HepG2 (cell line): ENCODE measurements around the gene AFTPH. TPM values are rescaled to one million over a fixed set of nuclear protein-coding genes. Genes with fewer than 3 reads are reported as not detected.
A peak's percentile ranks its signal among the peaks of the same experiment; 100 is the strongest.

Experiments
- ATAC-seq: fragments of 200-7000 bp; cut with Tn5 transposase; 3 replicates; pipeline ENCODE4 v1.9.1; 2020; ENCODE audit warnings: mild to moderate bottlenecking, moderate library complexity
- BruUV-seq: library from RNA; stranded (reverse); fragments of 400-500 nt; replicated peaks from 2 replicates; lab custom pipeline; 2021; lab: Mats Ljungman, UMichigan
- CTCF ChIA-PET: fragments of 300-600 bp; formaldehyde crosslinking; extraction: SDS; loops from one replicate; lab custom pipeline; 2021; ENCODE audit warnings: low total read pairs, inconsistent platforms, low intra/inter-chr PET ratio; lab: Yijun Ruan, JAX
- POLR2A ChIA-PET: fragments of 350-600 bp; sonication (Branson Sonifier 250); formaldehyde crosslinking; loops from one replicate; lab custom pipeline; 2020; ENCODE audit warnings: antibody characterized with exemption, inconsistent platforms; lab: Yijun Ruan, JAX
- DNase-seq: peaks from one replicate; pipeline ENCODE4 v3.0.0-alpha.2; 2015; ENCODE audit warnings: low spot score
- FAIRE-seq: peaks from 3 replicates; lab custom pipeline; 2011; peaks lifted over from hg19 to GRCh38; lab: Jason Lieb, UNC
- H2AFZ ChIP-seq: one replicate; pipeline ENCODE4 v1.6.1; 2011; ENCODE audit warnings: low read length, inconsistent platforms
- H3K27ac ChIP-seq: fragments of 300-600 bp; 3 replicates; pipeline ENCODE4 v1.8.0; 2011; ENCODE audit warnings: mixed run types, mild to moderate bottlenecking, mixed read lengths, low read length, inconsistent platforms; ENCODE audit not compliant: insufficient read depth; ENCODE audit errors: extremely low read length
- H3K27me3 ChIP-seq, 2 experiments: fragments of 200-600 bp in 1 of 2; 2 replicates in 1 of 2; 3 replicates in 1 of 2; pipeline versions ENCODE4 v1.6.0 to v1.8.0; 2011; ENCODE audit warnings: low read length in 2 of 2, mild to moderate bottlenecking in 2 of 2, moderate library complexity in 2 of 2, inconsistent platforms in 1 of 2; ENCODE audit not compliant: insufficient read depth in 2 of 2, control insufficient read depth in 1 of 2
- H3K36me3 ChIP-seq, 2 experiments: fragments of 200-600 bp in 1 of 2; replicated peaks in 1 of 2; 2 replicates in 1 of 2; 3 replicates in 1 of 2; pipeline versions ENCODE4 v1.5.1 to v1.8.0; 2011; ENCODE audit warnings: low read length in 2 of 2, inconsistent platforms in 1 of 2; ENCODE audit not compliant: insufficient read depth in 2 of 2, control insufficient read depth in 1 of 2
- H3K4me1 ChIP-seq: 2 replicates; pipeline ENCODE4 v1.5.1; 2012; ENCODE audit warnings: low read length, inconsistent platforms; ENCODE audit not compliant: insufficient read depth
- H3K4me2 ChIP-seq: 2 replicates; pipeline ENCODE4 v1.6.0; 2011; ENCODE audit warnings: low read depth, low read length, inconsistent platforms
- H3K4me3 ChIP-seq, 3 experiments: fragments of 200-600 bp in 1 of 3; sonication (generic), shearing (Covaris generic) in 1 of 3; replicated peaks in 1 of 3; 2 replicates each; pipeline ENCODE4 v1.5.1; 2011 to 2016; ENCODE audit warnings: low read length in 3 of 3, inconsistent platforms in 2 of 3, low read depth in 2 of 3, mild to moderate bottlenecking in 2 of 3, control low read depth in 1 of 3, mixed read lengths in 1 of 3; ENCODE audit not compliant: insufficient read depth in 1 of 3
- H3K79me2 ChIP-seq: one replicate; pipeline ENCODE4 v1.6.1; 2011; ENCODE audit warnings: low read length, inconsistent platforms; ENCODE audit not compliant: insufficient read depth
- H3K9ac ChIP-seq: 2 replicates; pipeline ENCODE4 v1.6.0; 2011; ENCODE audit warnings: mild to moderate bottlenecking, low read depth, low read length, inconsistent platforms; ENCODE audit not compliant: insufficient read depth
- H3K9me3 ChIP-seq: 2 replicates; pipeline ENCODE4 v1.5.1; 2012; ENCODE audit warnings: mild to moderate bottlenecking, low read length
- H4K20me1 ChIP-seq: 2 replicates; pipeline ENCODE4 v1.6.0; 2011; ENCODE audit warnings: inconsistent platforms, mild to moderate bottlenecking, low read length, moderate library complexity; ENCODE audit not compliant: insufficient read depth
- GATA4 ChIP-seq: sonication (generic); IDR thresholded peaks from 2 replicates; pipeline ENCODE4 v1.6.1; 2016; ENCODE audit warnings: antibody characterized with exemption, low read depth, borderline replicate concordance
- HMG20A ChIP-seq: IDR thresholded peaks from 2 replicates; pipeline ENCODE4 v1.6.1; 2016; ENCODE audit warnings: borderline replicate concordance
- KAT2B ChIP-seq: fragments of 150-350 bp; IDR thresholded peaks from 2 replicates; pipeline ENCODE4 v1.6.1; 2014; ENCODE audit warnings: low read depth, low read length, borderline replicate concordance
- KDM4B ChIP-seq: sonication (generic); formaldehyde crosslinking; IDR thresholded peaks from 2 replicates; pipeline ENCODE4 v1.4.0; 2020; ENCODE audit warnings: missing genetic modification reagents
- NCOA1 ChIP-seq: sonication (generic); formaldehyde crosslinking; IDR thresholded peaks from 2 replicates; pipeline ENCODE4 v1.9.0; 2021; ENCODE audit warnings: missing genetic modification reagents
- REPIN1 ChIP-seq: sonication (generic); formaldehyde crosslinking; IDR thresholded peaks from 2 replicates; pipeline ENCODE4 v1.8.0; 2022; ENCODE audit warnings: missing genetic modification reagents, low read depth, mild to moderate bottlenecking, borderline replicate concordance
- ZKSCAN8 ChIP-seq: IDR thresholded peaks from 2 replicates; pipeline ENCODE4 v1.6.1; 2016; ENCODE audit warnings: borderline replicate concordance, missing genetic modification reagents, missing compliant biosample characterization
- ZNF225 ChIP-seq: sonication (generic); formaldehyde crosslinking; IDR thresholded peaks from 2 replicates; pipeline ENCODE4 v1.4.0; 2020; ENCODE audit warnings: mild to moderate bottlenecking, missing genetic modification reagents
- ZNF232 ChIP-seq: sonication (generic); formaldehyde crosslinking; IDR thresholded peaks from 2 replicates; pipeline ENCODE4 v1.4.0; 2020; ENCODE audit warnings: missing genetic modification reagents, borderline replicate concordance
- ZNF503 ChIP-seq: sonication (generic); formaldehyde crosslinking; IDR thresholded peaks from 2 replicates; pipeline ENCODE4 v1.4.0; 2020; ENCODE audit warnings: missing genetic modification reagents
- WGBS: methylation state at CpG from one replicate; pipeline ENCODE4 v1.1.6; 2017; ENCODE audit warnings: low lambda C conversion rate; 5-methylcytosine and 5-hydroxymethylcytosine counted together
- in situ Hi-C: cut with HindIII; loops from 2 replicates; pipeline ENCODE4 v1.10.0; 2017; ENCODE audit warnings: low pct_unique_long_range_greater_than_20kb; ENCODE audit not compliant: extremely low pct_ligation_motif_present
- intact Hi-C: fragments of 100-400 bp; cut with micrococcal nuclease; formaldehyde crosslinking; loops from one replicate; pipeline ENCODE4 v1.10.0; 2022; ENCODE audit not compliant: unreplicated experiment
- polyA plus RNA-seq, 8 experiments: library from polyadenylated mRNA; depleted of rRNA in 3 of 8; stranded (reverse) in 7 of 8; unstranded in 1 of 8; fragments of >200 nt; fragmentation: Illumina TruSeq in 4 of 8; extraction: Trizol in 4 of 8; gene quantifications; 2 replicates each; pipeline versions ENCODE4 v1.2.1 to v1.2.3, GENCODE V29; 2011 to 2016; ENCODE audit warnings: low read depth in 4 of 8, missing spikeins in 1 of 8, mixed read lengths in 1 of 8; ENCODE audit not compliant: insufficient read depth in 1 of 8
- total RNA-seq, 5 experiments: library from RNA; depleted of rRNA; stranded (reverse); fragments of >200 nt; fragmentation: Illumina TruSeq; extraction: Trizol; gene quantifications; 2 replicates each; pipeline ENCODE4 v1.2.3, GENCODE V29; 2016; ENCODE audit warnings: low read depth in 1 of 5

AFTPH gene
- total and polyA plus RNA-seq, 2 of the 13 experiments (the other 11 are each of a cell fraction or from before 2014, with no cell fraction given): 27.5 to 36.8 TPM

DNA sequence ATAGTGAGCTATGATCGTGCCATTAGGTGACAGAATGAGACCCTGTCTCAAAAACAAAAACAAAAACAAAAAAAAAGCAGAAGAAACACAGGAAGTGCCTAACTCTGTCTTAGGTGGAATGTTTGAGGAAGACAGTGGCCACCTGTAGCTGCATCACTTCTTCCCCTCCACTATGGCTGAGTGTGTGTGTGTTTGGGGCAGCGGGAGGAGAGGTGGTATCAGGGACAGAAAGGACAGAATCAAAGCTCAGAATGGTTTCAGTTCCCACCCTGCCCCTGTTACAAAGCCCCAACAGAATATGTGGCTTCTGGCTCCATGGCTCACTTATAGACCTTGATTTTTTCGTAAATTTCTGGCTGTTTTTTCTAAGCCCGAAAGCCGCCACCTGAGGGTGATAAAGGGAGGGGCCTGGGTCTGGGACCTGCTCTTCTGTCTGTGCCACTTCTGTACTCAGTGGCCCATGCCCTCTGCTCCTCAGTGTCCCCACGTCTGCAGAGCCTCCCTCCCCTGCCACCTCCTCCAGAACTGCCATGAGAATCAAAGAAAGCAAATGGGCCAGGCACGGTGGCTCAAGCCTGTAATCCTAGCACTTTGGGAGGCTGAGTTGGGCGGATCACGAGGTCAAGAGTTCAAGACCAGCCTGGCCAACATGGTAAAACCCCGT, 102.2 kb downstream of the AFTPH start:
- in situ Hi-C loops (no loop called here), intact Hi-C loops (no loop called here)
- BruUV-seq: no TSS peak
- TF ChIP-seq ZNF225 (CRISPR knock-in tag) (0 out of 2 replicates have a peak, but pooled peaks have one; percentile 20), ZNF503 (CRISPR knock-in tag) (no peak)
- ATAC-seq (no peak), DNase-seq (no peak), FAIRE-seq (no peak)
- Histone ChIP-seq H3K4me3 (no peak overlapping the region), H3K27me3 (peaks cover 1 to 5% of the 10 kb centered on the region in 2 experiments; a peak in 2 of 5 replicates), H3K4me1 (peaks cover 28% of the 10 kb centered on the region), H3K9me3 (no peaks in the 10 kb centered on the region), H2AFZ (no peak overlapping the region), H3K4me2 (no peak overlapping the region), H3K36me3 (peaks cover under 1 to 6% of the 10 kb centered on the region in 2 experiments; a peak in 2 of 5 replicates), H3K27ac (no peak overlapping the region), H3K79me2 (no peaks in the 10 kb centered on the region), H4K20me1 (peaks cover 7% of the 10 kb centered on the region; the same call in 1 of the 2 replicates), H3K9ac (no peak overlapping the region)
- 52% methylated on average over 10 of the region's 10 CpGs for WGBS
- ChIA-PET POLR2A (no interaction called here), CTCF (no interaction called here)

DNA sequence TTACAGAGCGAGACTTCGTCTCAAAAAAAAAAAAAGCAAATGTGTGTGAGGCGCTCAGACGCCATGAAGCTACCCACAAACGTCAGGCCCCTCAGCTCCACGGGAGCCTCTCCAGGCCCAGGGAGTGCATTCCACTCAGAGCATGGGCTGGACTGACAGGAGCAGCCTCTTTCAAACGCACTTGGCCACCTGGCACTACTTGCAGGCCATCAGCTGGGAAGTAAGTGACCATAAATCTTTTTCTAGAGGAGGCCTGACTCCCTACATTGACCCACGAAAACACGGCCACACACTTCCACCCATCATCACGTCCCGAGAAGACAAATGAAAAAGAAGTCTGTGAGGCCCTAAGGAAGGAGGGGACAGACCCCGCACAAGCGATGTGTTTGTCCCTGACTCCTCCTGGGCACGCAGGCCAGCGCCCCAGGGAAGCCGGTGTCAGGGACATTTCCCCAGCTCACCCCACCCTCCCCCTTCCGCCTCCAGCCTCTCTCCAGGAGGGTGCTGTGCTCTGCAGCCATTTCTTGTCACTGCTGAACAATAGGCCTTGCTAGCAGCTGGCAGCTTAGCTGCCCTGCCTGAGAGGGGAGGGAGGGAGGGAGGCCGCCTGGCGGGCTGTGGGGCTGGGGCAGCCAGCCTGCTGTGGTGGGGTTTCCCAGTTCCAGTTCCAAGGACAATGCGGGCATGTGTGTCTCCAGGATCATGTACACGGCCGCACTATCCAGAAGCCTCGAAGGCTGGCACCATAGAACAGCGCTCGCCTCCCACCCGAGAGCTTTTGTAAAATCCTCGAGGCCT, 103.0 kb downstream of the AFTPH start:
- Histone ChIP-seq H3K4me3 (no peak overlapping the region), H4K20me1 (peaks cover 16% of the 10 kb centered on the region; the same call in 1 of the 2 replicates), H2AFZ (no peak overlapping the region), H3K4me1 (peaks cover 28% of the 10 kb centered on the region), H3K79me2 (no peaks in the 10 kb centered on the region), H3K27me3 (peaks cover 1 to 5% of the 10 kb centered on the region in 2 experiments; a peak in 2 of 5 replicates), H3K36me3 (peaks cover 5 to 11% of the 10 kb centered on the region in 2 experiments; a peak in 3 of 5 replicates), H3K4me2 (no peak overlapping the region), H3K9me3 (no peaks in the 10 kb centered on the region), H3K27ac (no peak overlapping the region), H3K9ac (no peak overlapping the region)
- WGBS: 64% methylated on average over 27 of the region's 27 CpGs
- ATAC-seq: peak; percentile 18
- in situ Hi-C loops: no loop called here
- POLR2A ChIA-PET: interaction anchor here (3.7 kb wide), 1 partner anchor 27 kb away, joined by 15 read pairs; the partner anchor contains the start of gene SERTAD2
- BruUV-seq: no TSS peak
- CTCF ChIA-PET: no interaction called here
- DNase-seq: no peak
- FAIRE-seq: no peak
- intact Hi-C loops: no loop called here
- TF ChIP-seq KDM4B (CRISPR knock-in tag) (no peak), KAT2B (no peak), ZNF232 (CRISPR knock-in tag) (no peak), ZKSCAN8 (CRISPR knock-in tag) (no peak), GATA4 (no peak), HMG20A (no peak), NCOA1 (CRISPR knock-in tag) (no peak), REPIN1 (CRISPR knock-in tag) (no peak)
